ENCODE results near the gene PHC2.

PHC2 gene

GRCh38 chr1:33334081-33334552 is 96.8 kb downstream of the PHC2 start:
- no peak for TF ChIP-seq RAD21 (IDR thresholded peaks at IDR 0.05; ENCODE audit: low read depth)
- no peak for TF ChIP-seq CEBPB (IDR thresholded peaks at IDR 0.05)
- TF ChIP-seq CREB1 (IDR thresholded peaks at IDR 0.05; ENCODE audit: low read depth) = no peak
- no peak for TF ChIP-seq TAF1 (IDR thresholded peaks at IDR 0.05; ENCODE audit: low read depth)
- no peak for TF ChIP-seq USF1 (IDR thresholded peaks at IDR 0.05)
- TF ChIP-seq MAX (IDR thresholded peaks at IDR 0.05) = no peak
- no peak for TF ChIP-seq TEAD4 (IDR thresholded peaks at IDR 0.05)

- TF ChIP-seq FOXM1 (IDR thresholded peaks at IDR 0.05; ENCODE audit: borderline replicate concordance, low read depth) (no peak), TEAD4 (IDR thresholded peaks at IDR 0.05) (no peak), MAX (IDR thresholded peaks at IDR 0.05) (no peak)
Measured at GRCh38 chr1:33332881-33333280, 98.0 kb downstream of the PHC2 start.

- no peak for TF ChIP-seq CREB1 (IDR thresholded peaks at IDR 0.05; ENCODE audit: low read depth)
Measured at GRCh38 chr1:33332357-33332789, 98.5 kb downstream of the PHC2 start.

- TF ChIP-seq MAX (IDR thresholded peaks at IDR 0.05) (no peak), TAF1 (IDR thresholded peaks at IDR 0.05; ENCODE audit: low read depth) (no peak), FOXM1 (IDR thresholded peaks at IDR 0.05; ENCODE audit: borderline replicate concordance, low read depth) (no peak), EGR1 (IDR thresholded peaks at IDR 0.05) (no peak), YY1 (IDR thresholded peaks at IDR 0.05; ENCODE audit: low read depth) (no peak), TEAD4 (IDR thresholded peaks at IDR 0.05) (no peak), RAD21 (IDR thresholded peaks at IDR 0.05; ENCODE audit: low read depth) (no peak), EP300 (IDR thresholded peaks at IDR 0.05; ENCODE audit: borderline replicate concordance) (no peak), CEBPB (IDR thresholded peaks at IDR 0.05) (no peak), TCF12 (IDR thresholded peaks at IDR 0.05; ENCODE audit: low read depth) (no peak), NFIC (IDR thresholded peaks at IDR 0.05) (no peak), ZBTB7A (IDR thresholded peaks at IDR 0.05; ENCODE audit: low read depth) (no peak), REST (IDR thresholded peaks at IDR 0.05; ENCODE audit: low read depth) (no peak), USF1 (IDR thresholded peaks at IDR 0.05) (no peak), CREB1 (IDR thresholded peaks at IDR 0.05; ENCODE audit: low read depth) (no peak)
Measured at GRCh38 chr1:33331444-33332356, 99.2 kb downstream of the PHC2 start.

- no peak for TF ChIP-seq TCF12 (IDR thresholded peaks at IDR 0.05; ENCODE audit: low read depth)
- no peak for TF ChIP-seq TEAD4 (IDR thresholded peaks at IDR 0.05)
- no peak for TF ChIP-seq RAD21 (IDR thresholded peaks at IDR 0.05; ENCODE audit: low read depth)
Measured at GRCh38 chr1:33330906-33331305, 100.0 kb downstream of the PHC2 start.

GRCh38 chr1:33330361-33330890 is 100.5 kb downstream of the PHC2 start:
- TF ChIP-seq REST (IDR thresholded peaks at IDR 0.05; ENCODE audit: low read depth) (no peak), NFIC (IDR thresholded peaks at IDR 0.05) (no peak)
